GM18909 (cell line): ENCODE measurements around the gene MLLT1.

Source experiments
- ATAC-seq: cut with Tn5 transposase; IDR thresholded peaks from one replicate; pipeline ENCODE4 v1.9.1; 2021; ENCODE audit warnings: mild to moderate bottlenecking; ENCODE audit not compliant: unreplicated experiment, poor library complexity

Gene MLLT1

DNA sequence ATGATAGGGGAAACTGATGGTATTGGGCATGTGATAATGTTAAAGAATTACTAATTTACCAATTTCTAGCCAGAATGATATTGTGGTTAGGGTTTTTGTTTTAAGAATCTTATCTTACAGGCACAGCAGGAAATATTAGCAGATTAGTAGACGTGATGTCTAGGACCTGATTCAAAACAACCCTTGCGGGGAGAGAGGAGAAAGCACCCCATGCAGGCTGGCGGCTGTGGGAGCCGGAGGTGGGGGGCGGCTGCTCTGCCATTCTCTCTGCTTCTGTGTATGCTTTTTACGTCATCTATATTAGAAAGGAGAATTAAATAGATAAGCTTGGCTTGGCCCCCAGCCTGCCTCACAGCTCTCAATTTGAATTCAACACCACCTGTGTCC is 41.5 kb downstream of the MLLT1 start:
- no peak for ATAC-seq

DNA sequence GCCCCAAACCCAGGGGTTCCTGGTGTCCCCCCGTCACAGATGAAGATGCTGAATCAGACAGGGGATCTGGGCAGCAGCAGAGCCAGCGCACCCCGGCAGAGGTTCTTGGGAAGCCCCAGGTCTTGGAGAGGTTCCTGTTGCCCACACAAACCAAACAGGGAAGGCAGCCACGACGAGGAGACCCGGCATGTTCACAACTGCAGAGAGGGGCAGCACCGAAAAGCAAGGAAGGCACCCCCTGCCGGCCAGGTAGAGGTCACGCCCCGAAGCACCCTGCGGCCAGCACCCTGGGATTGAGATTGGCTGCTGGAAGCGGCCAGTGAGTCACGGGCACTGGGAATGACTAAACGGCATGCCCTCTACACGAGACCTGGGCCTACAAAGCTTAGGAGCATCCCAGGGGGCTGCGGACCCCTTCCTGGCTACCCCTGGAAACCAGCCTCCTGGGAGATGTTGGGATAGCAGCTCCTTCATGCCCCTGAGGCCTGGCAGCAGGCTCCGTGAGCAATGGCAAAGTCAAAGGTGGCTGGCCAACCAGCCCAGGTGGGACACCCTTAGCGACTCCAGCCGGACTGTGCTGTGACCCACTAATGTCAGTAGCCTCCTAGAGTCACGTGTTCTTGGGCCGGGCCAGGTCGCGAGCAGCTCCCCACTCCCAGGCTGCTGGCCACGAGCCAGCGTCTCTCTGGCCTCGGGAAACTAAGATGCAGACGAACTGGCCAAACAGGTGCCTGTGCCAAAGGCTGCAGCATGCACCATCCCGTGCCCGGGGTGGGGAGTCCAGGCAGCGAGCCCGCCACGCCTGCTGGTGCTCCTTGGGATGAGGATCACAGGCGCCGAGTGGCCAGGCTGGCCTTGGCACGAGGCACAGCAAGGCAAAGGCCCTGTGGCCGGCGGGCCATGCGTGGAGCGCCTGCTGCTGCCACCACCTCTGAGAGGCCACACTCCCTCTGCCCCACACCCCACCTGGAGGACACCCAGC is 43.2 kb downstream of the MLLT1 start:
- no peak for ATAC-seq

- no peak for ATAC-seq
Measured at GRCh38 chr19:6235031-6235951, 44.5 kb downstream of the MLLT1 start.

- ATAC-seq: no peak
Measured at GRCh38 chr19:6234527-6234926, 45.2 kb downstream of the MLLT1 start.

GRCh38 chr19:6233827-6234511 is 45.8 kb downstream of the MLLT1 start:
- no peak for ATAC-seq

DNA sequence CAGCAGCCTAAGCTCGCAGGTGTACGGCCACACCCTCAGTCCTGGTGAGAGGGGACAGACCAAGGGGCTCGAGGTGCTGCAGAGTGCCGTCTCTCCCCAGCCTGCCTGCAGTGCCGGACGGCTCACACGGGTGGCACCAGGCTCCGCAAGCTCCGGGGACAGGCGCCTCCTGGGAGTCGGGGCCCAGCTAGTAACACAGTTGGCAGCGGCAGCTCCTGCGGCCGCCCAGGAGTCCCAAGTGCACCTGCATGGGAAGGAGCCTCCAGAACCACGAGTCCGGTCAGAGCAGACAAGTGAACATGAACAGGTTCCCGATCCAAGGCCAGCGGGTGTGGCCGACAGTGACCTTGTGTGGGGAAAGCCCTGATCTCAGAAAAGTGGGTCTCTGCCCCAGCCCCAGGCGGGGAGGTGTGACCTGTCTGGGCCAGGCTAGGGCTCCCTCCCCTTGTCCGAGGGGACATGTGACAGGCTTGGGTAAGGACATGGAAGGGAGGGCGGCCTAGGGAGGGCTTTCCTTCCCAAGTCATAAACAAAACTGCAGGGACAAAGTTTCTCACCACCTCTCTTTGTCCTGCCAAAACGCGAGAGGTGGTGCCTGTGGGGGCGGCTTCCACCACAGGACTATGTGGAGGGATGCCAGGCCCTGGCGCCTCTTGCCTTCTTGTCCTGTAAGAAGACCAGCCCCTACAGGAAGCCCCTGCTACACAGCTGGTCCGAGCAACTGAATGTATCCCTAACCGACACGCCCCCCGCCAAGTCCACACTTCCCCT is 46.5 kb downstream of the MLLT1 start:
- ATAC-seq: no peak

DNA sequence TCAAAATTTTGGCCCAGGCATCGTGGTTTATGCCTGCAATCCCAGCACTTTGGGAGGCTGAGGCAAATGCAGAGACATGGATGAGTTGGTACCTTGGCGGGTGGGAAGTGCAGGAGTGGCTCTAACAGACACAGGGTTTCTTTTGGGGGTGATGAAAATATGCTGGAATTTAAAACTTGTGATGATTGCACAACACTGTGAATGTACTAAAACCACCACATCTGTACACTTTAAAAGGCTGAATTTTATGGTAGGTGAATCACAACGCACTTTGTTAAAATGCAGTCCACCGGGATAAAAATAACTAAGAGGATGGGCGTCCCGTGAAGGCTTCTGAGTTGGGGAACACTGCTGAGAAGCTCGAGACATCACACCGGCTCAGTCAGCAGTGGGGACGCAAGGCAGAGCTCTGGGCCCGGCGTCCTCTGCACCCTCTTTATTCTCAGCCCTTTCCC is 47.1 kb downstream of the MLLT1 start:
- ATAC-seq: no peak

DNA sequence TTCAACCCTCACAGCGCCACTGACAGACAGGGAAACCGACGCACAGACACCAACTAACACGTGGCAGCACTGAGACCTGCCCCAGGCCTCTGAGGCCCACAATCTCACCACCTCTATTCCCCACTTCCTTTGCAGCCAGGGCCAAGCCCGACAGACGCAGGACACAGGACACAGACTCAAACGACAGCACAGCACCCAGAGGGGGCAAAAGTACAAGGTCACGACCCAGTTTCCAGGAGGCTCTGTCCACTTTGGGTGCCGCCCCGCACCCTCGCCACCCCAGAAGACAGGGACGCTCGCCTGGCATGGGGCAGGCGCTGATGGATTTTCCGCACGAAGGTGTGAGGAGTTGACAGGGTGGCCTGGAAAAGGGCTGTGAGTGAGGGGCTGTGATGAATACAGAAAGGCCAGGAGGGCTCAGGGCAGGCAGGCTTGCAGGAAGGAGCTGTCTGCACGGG is 48.8 kb downstream of the MLLT1 start:
- ATAC-seq: no peak

DNA sequence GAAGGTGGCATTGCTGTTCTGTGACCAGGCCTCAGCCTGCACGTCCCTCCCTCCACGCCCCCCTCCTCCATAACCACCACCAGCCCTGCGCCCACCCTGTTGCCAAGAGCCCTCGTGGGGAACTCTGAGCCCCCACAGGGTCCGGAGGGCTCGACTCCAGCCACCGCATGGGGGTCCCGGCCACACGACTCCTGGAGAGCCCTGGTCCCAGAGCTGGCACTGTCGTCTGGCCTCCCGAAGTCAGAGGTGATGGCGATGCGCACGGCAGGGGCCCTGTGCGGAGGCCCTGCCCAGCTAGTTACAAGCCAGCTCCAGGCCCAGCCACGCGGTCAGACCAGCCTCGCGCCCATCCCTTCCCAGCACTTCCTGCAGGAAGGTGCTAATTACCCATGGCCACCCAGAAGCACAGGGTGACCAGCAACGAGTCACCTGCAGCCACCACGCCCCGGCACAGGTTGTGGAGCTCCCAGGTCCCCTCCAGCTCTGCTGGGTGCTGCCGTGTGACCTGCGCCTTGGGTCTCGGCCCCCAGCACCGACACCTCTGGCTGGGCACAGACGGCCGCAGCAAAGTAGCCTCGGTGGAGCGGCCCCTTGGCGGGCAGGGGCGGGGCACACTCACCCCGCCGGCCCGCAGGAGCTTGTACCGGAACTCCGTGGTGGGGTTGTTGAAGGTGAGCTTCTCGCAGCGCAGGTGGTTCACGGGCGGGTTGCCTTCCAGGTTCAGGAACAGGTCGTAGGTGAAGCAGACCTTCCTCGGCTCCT is 49.6 kb downstream of the MLLT1 start:
- ATAC-seq: no peak

DNA sequence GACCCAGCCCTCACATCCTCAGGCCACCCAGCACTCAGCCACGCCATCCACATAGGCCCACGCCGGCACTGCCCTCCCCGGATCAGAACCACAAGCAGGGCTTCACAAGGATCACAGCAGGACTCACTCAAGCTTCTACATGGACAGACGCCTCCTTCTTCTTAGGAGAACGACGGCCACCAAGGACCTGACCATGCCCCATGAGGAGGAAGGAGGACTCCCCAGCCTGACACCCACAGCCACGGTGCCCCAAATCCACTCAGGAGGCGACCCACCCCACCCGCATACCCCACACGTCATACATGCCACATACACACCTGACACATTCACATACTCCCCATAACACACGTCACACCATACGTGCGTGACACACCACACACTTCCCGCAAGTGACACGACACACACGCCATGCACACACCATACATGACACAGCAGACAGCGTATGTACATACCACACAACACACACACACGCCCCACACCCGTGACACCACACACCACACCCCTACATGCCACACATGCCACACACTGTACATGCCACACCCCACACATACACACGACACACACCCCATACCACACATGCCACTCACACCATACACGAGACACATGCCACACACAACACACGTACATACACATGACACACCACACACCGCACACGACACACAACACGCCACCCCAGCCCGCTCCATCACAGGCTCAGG is 50.4 kb downstream of the MLLT1 start:
- no peak for ATAC-seq

DNA sequence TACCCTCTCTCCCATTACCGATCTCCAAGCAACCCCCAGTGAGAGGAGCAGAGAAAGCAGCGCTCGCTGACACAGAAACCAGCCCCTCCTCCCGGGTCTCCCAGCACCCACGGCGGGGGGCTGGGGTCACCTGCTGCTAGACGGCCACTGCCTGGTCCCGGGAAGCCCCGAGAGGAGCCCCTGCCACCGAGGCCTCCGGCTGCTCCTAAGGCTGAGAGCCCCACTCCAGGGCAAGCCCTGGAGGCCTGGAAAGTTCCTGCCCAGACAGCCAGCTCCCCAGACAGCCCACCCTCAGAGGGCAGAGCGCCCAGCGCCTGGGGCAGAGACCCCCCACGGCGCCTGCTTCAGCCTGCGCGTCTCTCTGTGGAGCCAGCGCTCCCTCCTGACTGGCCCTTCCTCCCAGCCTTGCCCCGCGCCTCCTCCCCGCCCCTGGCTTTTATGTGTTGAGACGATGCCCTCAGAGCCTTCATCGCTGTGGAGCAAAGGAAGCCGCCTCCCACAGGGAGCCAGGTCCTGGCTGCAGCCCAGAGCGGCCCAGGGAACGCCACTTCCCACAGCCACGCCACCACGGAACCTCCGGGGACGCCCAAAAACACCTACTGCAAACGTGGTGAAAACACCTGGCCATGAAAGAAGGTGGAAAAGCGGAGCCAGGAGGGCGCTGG is 51.1 kb downstream of the MLLT1 start:
- ATAC-seq: no peak

DNA sequence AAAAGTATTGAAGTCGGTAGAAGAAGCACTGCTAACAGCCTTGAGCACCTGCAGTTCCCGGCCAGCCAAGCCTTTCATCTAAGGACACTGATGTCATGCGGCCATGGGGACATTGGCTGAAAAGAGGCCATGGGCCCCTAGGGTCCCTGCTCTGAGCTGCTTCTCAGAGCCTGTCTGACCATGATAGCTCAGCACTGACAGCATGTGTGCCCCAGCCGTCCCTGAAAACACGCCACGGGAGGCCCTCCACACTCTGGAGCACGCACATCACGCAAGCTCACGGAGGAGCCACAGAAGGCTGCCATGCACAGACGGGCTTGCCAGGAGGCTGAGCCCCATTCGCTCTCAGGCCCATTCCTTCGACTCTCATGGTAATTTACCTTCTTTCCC is 51.8 kb downstream of the MLLT1 start:
- no peak for ATAC-seq

DNA sequence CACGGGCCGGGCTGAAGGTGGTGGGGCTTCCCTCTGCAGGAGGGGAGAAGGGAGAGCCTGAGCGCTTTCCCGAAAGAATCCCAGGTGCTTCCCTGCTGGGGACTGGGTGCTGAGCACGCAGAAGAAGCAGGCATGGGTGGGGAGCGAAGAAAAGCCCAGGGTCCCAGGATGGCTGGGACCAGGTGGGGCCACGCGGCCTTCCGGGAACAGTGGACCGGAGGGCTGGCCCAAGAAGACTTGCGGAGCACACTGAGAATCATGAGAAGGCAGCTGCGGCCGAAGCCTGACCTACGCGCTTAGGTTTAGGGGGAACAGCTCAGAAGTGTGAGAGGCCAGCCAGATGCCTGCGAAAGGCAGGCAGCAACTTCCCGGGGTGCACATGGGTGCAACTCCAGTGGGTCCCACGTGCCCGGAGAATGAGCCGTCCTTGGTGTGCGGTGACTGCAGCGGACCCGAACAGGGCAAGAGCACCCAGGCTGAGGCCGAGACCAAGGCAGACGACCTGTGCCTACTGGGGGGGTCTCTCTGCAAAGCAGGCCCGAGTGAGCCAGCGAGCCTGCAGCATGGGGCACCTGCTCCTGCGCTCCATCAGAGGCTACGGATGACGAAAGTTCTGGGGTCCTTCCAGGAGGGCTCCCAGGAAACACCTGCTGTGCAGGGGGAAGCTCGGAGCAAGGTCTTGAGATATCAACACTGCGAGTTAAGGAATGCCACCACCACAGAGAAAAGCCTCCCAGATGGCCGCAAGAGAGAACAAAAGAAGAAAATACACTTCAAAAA is 52.4 kb downstream of the MLLT1 start:
- no peak for ATAC-seq

GRCh38 chr19:6226444-6227155 is 53.2 kb downstream of the MLLT1 start:
- ATAC-seq: no peak

GRCh38 chr19:6226012-6226411 is 53.8 kb downstream of the MLLT1 start:
- ATAC-seq: no peak

DNA sequence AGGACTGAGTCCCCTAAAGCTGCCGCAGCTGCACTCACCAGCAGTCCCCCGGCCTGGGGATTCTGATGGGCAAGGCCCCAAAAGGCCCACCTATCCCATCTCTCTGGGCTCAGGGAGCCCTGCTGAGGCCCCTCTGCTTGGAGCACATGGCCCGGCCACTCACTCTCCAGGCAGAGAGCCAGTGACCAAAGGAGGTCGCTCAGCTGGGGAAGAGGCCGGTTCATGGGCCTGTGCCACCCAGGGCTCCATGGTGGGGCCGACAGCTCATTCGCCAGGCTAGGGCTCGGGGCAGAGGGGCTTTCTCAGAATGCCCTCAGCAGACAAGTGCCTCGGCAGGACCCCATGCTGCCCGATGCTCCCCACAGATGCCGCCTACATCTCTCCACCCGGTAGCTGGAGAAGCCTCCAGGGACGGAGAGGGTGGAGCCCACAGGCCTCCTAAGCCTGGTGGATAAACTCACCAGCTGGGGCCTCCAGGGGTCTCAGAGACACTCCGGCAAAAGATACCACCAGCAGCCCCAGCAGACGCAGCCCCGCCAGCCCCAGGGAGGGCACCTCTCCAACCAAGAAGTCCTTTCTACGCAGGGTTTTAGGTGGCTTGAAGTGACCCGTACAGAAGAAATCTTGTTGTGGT is 54.4 kb downstream of the MLLT1 start:
- no peak for ATAC-seq
